HG03066 (cell line): ENCODE data around the gene ATG7.
"Not testable (repeated sequence)": the region's sequence is repeated elsewhere in the genome, so short reads cannot be mapped to it uniquely, and the experiment has no call there.

Experiments
- ATAC-seq: cut with Tn5 transposase; IDR thresholded peaks from one replicate; pipeline ENCODE4 v1.9.1; 2021; ENCODE audit warnings: low read depth; ENCODE audit not compliant: unreplicated experiment

The ATG7 gene

GRCh38 chr3:11413071-11413470 is 140.9 kb downstream of the ATG7 start:
- ATAC-seq = no peak

- ATAC-seq = no peak
Observed at GRCh38 chr3:11415099-11415498, 142.9 kb downstream of the ATG7 start.

- ATAC-seq = no peak
Observed at GRCh38 chr3:11420066-11420465, 147.9 kb downstream of the ATG7 start.

- ATAC-seq = no peak
Observed at GRCh38 chr3:11422291-11422690, 150.1 kb downstream of the ATG7 start.

GRCh38 chr3:11423868-11424267 is 151.7 kb downstream of the ATG7 start:
- ATAC-seq = no peak

GRCh38 chr3:11424277-11424676 is 152.1 kb downstream of the ATG7 start:
- no peak for ATAC-seq

GRCh38 chr3:11430207-11430606 is 158.0 kb downstream of the ATG7 start:
- ATAC-seq = no peak

- no peak for ATAC-seq
Observed at GRCh38 chr3:11430624-11431023, 158.4 kb downstream of the ATG7 start.

GRCh38 chr3:11431319-11431718 is 159.1 kb downstream of the ATG7 start:
- no peak for ATAC-seq

GRCh38 chr3:11434017-11434526 is 161.9 kb downstream of the ATG7 start:
- ATAC-seq = no peak

GRCh38 chr3:11434563-11435096 is 162.4 kb downstream of the ATG7 start:
- ATAC-seq = no peak

GRCh38 chr3:11435440-11436165 is 163.4 kb downstream of the ATG7 start:
- ATAC-seq = no peak

- no peak for ATAC-seq
Observed at GRCh38 chr3:11436775-11437174, 164.6 kb downstream of the ATG7 start.

- no peak for ATAC-seq
Observed at GRCh38 chr3:11437506-11437905, 165.3 kb downstream of the ATG7 start.

GRCh38 chr3:11438646-11439045 is 166.4 kb downstream of the ATG7 start:
- ATAC-seq = no peak

GRCh38 chr3:11441346-11441745 is 169.1 kb downstream of the ATG7 start:
- not testable (repeated sequence) for ATAC-seq

- no peak for ATAC-seq
Observed at GRCh38 chr3:11444404-11444803, 172.2 kb downstream of the ATG7 start.

- not testable (repeated sequence) for ATAC-seq
Observed at GRCh38 chr3:11445193-11445592, 173.0 kb downstream of the ATG7 start.

GRCh38 chr3:11445883-11446282 is 173.7 kb downstream of the ATG7 start:
- no peak for ATAC-seq

GRCh38 chr3:11447584-11448200 is 175.5 kb downstream of the ATG7 start:
- no peak for ATAC-seq

GRCh38 chr3:11450015-11450414 is 177.8 kb downstream of the ATG7 start:
- no peak for ATAC-seq

GRCh38 chr3:11452312-11452711 is 180.1 kb downstream of the ATG7 start:
- ATAC-seq = no peak
